HG03060 (cell line): ENCODE measurements around the gene PTPRN2.

Experiments
- ATAC-seq: cut with Tn5 transposase; IDR thresholded peaks from one replicate; pipeline ENCODE4 v1.9.1; 2021; ENCODE audit warnings: low read depth, moderate number of reproducible peaks; ENCODE audit not compliant: unreplicated experiment

Gene PTPRN2

DNA sequence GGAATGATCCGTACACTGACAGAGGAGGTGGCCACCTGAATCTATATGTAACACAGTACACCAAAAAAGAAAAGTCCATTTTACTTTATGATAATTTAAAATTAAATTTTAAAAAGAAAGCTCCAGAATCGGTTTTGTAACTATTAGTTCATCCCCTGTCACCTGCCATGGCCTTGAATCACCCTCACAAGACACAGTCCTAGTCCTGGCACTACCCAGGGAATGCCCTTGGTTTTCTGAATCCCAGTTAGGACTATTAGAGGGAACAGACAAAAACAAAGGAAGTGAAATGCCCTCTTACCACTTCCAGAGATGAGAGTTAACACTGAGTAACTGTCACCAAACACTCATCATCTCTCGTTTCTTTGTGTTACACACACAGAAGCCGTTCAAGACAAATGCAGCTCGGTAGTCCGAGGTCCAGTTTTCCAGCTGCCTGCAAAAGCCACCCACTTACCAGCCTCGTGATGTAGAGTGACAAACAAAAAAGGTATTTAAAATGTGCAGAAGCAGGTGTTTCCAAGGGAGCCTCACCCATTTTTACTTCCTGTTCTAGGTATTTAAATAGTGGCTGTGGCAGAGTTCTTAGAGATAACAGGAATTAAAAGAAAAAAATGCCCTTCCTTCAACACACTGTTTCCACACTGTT is 6.1 kb downstream of the PTPRN2 start:
- ATAC-seq, result no peak

DNA sequence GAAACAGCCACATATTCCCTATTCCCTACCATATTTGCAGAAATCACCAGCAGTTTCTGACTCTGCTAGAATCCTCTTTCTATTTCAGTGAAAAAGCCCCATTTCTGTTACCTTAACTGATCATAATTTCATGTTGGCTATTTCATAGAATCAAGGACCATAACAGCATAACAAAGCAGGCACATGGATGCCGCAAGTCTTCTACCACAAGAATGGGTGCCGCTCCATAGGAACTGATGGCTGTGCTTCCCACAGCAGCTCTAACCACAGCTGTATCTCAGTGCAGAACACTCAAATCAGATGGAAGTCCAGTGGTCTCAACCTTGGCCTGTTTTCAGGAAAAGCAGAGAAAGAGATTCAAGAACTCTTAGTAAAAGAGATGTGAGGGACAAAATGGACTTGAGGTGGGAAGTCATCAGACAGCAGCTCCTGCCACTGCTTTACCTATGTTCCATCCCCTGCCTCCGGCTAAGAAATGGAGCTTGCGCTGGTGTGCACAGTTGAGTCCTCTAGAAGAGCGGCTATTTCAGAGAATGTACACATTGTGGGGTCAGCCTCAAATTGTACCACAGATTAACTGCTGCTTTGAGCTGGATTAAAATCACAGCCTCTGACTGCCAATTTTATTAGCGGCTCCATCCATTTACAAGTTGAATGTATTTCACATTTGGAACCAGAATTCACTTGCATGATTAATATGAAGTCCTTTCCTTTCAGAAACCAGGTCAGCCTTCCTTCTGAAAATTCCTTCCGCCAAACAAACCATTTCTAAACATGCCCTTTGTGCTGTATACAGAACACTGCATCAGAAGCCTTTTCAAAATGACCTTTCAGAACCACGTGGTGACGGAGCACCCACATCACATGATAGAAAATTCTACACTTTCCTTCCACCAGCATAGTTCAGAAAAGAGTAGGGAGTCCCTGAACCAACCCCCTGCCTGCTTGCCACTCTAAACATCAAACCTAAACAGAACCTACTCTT is 7.7 kb downstream of the PTPRN2 start:
- no peak for ATAC-seq

GRCh38 chr7:158576050-158576762 is 11.4 kb downstream of the PTPRN2 start:
- no peak for ATAC-seq

DNA sequence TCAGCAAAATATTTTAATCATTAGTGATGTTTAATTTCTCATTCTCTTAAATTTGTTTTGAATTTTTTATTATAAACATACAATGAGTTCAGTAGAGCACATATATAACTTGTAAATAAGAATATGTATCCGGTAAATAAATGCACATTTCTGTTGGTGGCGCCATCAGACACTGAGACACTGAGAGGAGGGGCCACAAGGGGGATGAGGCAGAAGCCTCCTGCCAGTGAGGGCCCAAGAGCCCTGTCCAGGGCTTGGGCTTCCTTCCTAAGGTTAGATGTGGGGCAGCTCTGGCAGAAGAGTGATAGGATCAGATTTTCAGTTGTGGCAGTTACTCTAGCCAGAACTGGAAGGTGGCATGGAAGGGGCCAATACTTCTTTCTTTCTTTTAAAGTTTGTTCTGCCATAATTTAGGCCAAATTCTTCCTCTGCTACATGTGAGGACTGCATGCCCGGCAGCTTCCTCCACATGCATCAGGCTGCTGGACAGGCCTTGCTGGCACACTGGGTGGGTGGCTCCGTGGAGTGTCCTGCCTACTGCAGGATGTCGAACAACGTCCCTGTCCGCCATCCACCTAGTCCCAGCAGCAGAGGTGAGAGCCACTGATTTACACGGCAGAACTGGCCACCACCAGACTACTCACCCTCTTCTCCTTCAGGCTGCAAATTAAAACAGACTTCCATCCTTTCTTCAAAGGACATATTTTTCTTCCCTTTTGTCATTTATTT is 13.2 kb downstream of the PTPRN2 start:
- ATAC-seq, result no peak

GRCh38 chr7:158573310-158573709 is 14.3 kb downstream of the PTPRN2 start:
- ATAC-seq, result no peak

DNA sequence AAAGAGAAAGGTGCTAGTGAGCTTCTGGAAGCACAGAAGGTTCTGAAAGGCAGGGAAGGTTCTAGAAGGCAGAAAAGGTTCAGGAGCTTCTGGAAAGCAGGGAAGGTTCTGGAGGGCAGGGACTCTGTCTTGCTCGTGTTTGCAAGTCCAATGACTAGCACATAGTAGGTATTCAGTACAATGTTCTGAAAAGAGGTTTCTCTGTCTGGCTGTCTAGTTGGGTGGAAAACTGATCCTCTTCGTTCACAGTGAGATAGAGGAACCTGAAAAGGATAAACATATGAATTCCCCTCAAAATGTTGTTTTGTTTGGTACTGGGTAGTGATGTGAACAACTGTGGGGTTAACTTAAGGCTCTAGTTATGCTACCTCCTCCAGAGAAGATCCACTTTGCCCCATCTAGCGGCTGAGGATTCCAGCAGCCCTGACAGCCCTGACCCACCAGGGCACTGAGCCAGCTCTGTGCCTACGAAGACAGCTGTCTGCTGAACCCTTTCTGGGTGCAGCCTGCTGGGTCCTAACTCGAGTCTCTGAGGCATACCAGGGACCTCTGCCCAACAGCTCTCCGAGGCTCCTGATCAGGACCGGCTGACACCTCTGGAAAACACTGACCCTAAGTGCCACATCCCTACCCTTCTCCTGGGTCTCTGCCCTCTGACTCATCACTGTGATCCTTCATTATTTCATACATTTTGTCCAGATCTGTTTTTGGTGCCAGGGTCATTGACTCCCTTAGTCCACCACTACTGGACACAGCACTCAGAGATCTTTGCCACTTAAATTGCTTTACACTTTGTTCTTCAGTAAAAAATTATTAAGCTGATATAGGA is 15.4 kb downstream of the PTPRN2 start:
- ATAC-seq, result no peak

DNA sequence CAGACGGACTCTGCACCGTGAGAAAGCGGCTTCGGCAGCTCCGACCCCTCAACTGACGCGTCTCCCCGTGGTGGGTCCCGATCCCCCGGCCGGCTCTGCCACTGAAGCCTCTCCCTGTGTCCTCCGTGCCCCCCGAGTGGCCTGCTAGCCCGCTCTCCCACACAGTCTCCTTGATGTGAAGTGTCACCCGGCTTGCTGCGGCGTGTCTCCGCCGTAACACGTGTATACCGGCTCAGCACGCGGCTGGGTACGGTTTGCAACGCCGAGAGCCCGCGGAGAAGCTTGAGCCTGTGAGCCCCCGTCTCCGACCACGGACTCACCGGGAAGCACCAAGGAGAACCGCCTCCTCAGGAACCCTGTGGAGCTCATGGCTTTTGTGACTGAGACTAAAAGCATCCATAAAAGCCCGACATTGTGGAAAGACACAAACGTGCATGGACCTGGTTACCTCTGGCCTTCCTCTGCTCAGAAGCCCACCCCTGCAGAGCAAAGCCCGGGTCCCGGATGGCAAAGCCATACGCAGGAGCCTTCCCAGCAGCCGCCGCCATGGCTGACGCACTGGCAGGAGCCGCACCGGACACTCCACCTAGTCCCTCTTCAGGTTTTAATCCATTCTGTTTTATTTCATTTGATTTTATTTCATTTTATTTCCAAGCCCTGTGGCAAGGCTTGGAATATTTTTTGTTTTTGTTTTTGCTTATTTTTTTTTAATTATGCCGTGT is 17.0 kb downstream of the PTPRN2 start:
- ATAC-seq, result no peak

DNA sequence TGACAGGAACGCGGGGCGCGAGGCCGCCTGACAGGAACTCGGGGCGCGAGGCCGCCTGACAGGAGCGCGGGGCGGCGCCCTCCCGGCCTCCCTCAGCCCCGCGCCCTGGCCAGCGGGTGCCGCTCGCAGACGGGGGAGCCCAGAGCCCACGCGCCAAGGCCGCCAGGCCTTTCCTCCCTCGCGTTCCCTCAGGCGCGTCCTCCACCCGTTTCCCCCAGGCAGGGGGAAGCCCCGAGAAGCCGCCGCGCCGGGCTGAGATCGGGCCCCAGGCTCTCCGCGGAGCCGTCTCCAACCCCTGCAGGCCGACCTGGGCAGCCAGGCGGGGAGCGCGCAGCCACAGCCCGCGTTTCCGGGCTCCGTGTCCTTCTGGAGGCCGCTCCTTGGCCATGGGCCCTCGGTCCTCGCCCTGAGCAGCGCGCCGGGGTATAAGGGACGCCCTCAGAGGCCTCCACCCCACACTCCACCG is 17.7 kb downstream of the PTPRN2 start:
- ATAC-seq, result no peak

GRCh38 chr7:158568974-158569857 is 18.4 kb downstream of the PTPRN2 start:
- no peak for ATAC-seq

DNA sequence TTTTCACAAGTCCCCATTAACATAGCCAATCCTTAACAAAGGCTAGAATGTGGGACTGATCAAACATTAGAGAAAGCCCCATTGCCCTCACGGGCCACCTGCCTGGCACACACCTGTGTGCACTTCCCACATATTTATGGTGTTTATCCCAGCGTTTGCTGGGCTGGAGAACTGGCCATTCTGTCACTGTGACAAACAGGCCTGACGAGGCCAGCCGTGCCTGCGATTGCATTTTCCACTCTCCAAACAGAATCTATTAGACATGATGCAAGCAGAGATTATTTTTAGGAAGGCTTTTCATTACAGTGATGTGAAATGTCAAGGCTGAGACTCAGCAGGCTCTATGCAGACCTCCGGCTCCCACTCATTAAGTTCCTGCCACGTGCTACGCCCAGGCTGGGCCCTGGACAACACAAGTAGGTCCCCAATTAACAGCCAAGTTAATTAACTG is 20.4 kb downstream of the PTPRN2 start:
- no peak for ATAC-seq

- ATAC-seq, result no peak
Observed at GRCh38 chr7:158564663-158565035, 23.0 kb downstream of the PTPRN2 start.

- ATAC-seq, result no peak
Observed at GRCh38 chr7:158563911-158564662, 23.5 kb downstream of the PTPRN2 start.

DNA sequence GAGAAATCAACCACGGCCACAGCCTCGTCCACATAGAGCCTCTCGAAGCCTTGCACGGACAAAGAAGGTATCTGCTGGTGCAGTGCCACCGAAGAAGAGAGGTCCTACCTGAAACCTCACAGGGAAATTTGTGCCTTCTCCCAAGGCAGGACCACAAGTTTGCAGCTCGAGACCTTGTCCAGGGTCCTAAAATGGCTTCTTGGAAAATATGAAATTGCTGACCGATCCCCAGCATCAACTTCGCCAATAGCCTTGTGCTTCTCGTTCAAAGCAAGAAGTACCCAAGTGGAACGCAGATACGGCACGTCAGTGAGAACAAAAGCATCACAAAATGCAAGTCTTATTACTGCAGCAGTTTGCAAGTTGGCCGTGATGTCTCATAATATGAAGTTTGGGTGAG is 24.6 kb downstream of the PTPRN2 start:
- ATAC-seq, result no peak

- ATAC-seq, result no peak
Observed at GRCh38 chr7:158562517-158562916, 25.1 kb downstream of the PTPRN2 start.

GRCh38 chr7:158561659-158562058 is 26.0 kb downstream of the PTPRN2 start:
- no peak for ATAC-seq

DNA sequence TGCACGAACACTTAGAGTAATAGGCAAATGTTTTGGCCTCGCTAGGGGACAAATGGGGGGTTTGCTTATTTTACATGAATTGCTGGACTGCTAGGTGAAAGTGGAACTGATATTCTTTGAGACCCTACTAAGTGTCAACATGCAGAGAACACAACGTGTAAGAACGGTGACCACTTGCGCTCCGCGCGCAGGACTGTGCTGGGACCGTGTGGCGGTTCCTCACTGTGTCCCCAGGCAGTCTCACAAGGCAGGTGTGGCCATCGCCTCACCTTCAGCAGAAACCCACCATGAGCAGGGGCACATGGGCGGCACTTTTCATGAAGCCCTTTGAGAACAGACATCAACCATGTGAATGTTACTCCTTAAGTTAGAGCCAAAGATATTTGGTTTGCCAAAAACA is 27.2 kb downstream of the PTPRN2 start:
- no peak for ATAC-seq

- no peak for ATAC-seq
Observed at GRCh38 chr7:158559356-158559755, 28.3 kb downstream of the PTPRN2 start.
